Vagina (tissue), 2 donors: ENCODE measurements around the gene SLC27A2.

Experiments
- CTCF ChIP-seq, 3 experiments: fragments of 450-650 bp in 2 of 3; fragments of 200-600 bp in 1 of 3; sonication (generic) in 1 of 3; IDR thresholded peaks; one replicate each; pipeline ENCODE4 v1.5.1; 2017 to 2019; ENCODE audit warnings: antibody characterized with exemption in 3 of 3, mild to moderate bottlenecking in 2 of 3, moderate library complexity in 2 of 3
- POLR2A ChIP-seq, 2 donors: fragments of 450-650 bp; IDR thresholded peaks; one replicate each; pipeline ENCODE4 v1.6.1; 2017; ENCODE audit warnings: antibody characterized with exemption in 2 of 2, mild to moderate bottlenecking in 2 of 2, moderate library complexity in 2 of 2

- TF ChIP-seq CTCF (IDR thresholded peaks at IDR 0.05) (no peak), POLR2A (IDR thresholded peaks at IDR 0.05) (no peak)
These were observed 66.0 kb downstream of the SLC27A2 start for GRCh38 chr15:50247819-50248655.
